HG03378 (cell line): ENCODE measurements around the gene NUDT16.

ENCODE experiments used
- ATAC-seq: cut with Tn5 transposase; IDR thresholded peaks from one replicate; pipeline ENCODE4 v1.9.1; 2021; ENCODE audit warnings: mild to moderate bottlenecking, moderate library complexity; ENCODE audit not compliant: unreplicated experiment

The NUDT16 gene

GRCh38 chr3:131435000-131435399 is 53.4 kb downstream of the NUDT16 start:
- no peak for ATAC-seq
